HG03442 (cell line): ENCODE measurements around the gene WDR7.
"Not testable (repeated sequence)": the region's sequence is repeated elsewhere in the genome, so short reads cannot be mapped to it uniquely, and the experiment has no call there.

ENCODE experiments used
- ATAC-seq: cut with Tn5 transposase; IDR thresholded peaks from one replicate; pipeline ENCODE4 v1.9.1; 2021; ENCODE audit warnings: mild to moderate bottlenecking, moderate library complexity; ENCODE audit not compliant: unreplicated experiment

Gene WDR7

GRCh38 chr18:56652802-56653201 lies 1.6 kb downstream of the WDR7 start:
- ATAC-seq = no peak

- ATAC-seq = not testable (repeated sequence)
Measured at GRCh38 chr18:56654280-56654679, 3.1 kb downstream of the WDR7 start.

- ATAC-seq = no peak
Measured at GRCh38 chr18:56658261-56658660, 7.1 kb downstream of the WDR7 start.

DNA sequence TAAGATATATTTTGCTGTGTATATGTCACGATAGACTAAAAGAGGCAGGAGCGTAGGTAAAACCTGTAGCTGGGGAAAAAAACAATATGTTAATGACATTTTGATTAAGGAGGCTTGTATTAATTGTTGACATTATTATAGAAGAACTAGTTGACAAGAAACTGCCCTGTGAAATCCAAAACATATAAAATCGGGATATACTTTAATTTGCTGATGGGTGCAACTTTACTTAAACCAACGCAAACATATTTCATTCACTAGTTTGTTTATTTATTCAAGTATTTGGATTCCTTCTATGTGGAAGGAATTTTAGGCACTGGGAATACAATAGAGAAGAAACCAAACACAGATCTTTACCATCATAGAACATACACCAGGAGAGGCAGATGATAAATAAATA lies 8.0 kb downstream of the WDR7 start:
- no peak for ATAC-seq

- no peak for ATAC-seq
Measured at GRCh38 chr18:56660655-56661054, 9.5 kb downstream of the WDR7 start.

GRCh38 chr18:56661360-56662062 lies 10.4 kb downstream of the WDR7 start:
- no peak for ATAC-seq

GRCh38 chr18:56662063-56662408 lies 10.9 kb downstream of the WDR7 start:
- ATAC-seq = no peak

DNA sequence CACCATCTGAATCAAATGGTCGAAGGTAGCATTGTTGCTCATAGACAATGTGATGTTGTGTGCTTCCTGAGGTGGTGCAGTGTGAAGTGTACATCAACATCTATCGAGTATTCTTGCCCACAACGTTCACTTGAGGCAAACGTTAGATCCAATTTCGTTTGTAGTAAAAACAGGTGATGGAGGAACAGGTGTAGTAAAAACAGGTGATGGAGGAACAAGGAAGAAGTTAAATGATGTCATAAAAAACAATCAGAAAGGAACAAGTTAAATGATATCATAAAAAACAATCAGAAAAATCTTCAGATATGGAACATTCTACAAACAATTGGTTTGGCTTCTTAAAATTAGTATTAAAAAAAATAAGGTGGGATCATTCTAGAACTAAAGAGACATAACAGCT lies 11.3 kb downstream of the WDR7 start:
- no peak for ATAC-seq

GRCh38 chr18:56662902-56663301 lies 11.7 kb downstream of the WDR7 start:
- no peak for ATAC-seq

DNA sequence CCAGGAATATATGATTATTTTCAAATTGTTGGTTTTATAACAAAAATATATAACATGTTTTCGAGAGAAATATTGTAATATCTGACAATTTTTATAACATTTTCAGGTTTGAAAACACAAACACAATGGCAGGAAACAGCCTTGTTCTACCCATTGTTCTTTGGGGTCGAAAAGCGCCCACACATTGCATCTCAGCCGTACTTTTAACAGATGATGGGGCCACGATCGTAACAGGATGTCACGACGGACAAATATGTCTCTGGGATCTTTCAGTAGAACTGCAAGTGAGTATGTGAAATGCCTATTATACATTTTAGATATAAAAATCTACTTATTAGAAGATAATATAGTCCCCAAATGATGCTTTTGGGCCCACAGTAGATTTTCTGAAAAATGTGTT lies 21.2 kb downstream of the WDR7 start:
- no peak for ATAC-seq

GRCh38 chr18:56672981-56673380 lies 21.8 kb downstream of the WDR7 start:
- ATAC-seq = no peak

DNA sequence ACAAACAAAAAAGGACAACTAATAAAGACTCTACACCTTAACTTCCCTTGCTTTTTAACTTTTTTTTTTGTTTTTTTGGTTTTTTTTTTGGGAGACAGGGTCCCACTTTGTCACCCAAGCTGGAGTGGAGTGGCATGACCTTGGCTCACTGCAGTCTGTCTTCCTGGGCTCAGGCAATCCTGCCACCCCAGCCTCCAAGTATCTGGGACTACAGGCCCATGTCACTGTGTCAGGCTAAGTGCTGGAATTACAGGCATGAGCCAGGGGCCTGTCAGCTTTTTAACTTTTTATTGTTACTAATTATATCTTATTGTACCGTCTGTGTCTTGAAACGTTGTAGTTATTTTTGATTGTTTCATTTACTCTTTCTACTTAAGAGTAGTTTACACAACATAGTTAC lies 25.5 kb downstream of the WDR7 start:
- ATAC-seq = no peak

DNA sequence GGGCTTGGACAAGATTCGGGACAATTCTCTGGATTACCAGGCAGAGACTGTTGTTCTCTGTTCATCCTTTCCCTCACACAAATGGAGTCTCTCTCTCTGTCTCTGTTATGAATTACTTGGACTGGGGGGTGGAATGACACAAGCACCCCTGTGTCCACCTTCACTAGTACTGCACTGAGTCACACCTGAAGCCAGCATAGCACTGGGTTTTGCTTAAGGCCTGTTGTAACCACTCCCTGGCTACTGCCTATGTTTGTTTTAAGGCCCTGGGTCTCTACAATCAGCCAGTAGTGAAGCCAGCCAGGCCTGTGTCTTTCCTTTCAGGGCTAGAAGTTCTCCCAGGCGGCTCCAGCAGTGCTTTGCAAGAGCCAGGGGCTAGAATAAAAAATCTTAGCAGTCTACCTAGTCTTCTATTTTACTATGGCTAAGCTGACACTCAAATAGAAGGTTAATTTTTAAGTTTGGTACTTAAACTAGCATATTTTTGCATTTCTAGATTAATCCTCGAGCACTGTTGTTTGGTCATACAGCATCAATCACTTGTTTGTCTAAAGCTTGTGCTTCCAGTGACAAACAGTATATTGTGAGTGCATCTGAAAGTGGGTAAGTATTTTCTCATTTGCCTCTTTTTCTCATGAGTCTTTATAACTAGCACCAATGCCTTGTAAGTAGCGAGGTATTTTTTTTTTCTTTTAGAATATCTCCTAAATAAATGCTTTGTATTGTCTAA lies 27.8 kb downstream of the WDR7 start:
- no peak for ATAC-seq

DNA sequence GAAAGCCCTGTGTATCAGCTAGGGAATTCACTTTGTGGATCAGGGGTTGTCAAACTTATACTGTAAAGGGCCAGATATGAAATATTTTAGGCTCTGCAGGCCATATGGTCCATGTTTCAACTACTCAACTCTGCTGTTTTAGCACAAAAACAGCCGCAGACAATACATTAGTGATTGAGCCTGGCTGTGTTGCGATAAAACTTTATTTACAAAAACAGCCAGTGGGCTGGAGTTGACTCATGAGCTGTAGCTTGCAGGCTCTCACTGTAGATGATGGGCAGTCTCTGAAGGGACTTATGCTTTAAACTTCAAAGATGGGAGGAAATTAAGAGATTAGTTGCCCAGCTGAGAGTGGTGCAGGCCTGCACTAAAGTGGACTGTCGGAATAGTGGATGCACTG lies 33.1 kb downstream of the WDR7 start:
- no peak for ATAC-seq

DNA sequence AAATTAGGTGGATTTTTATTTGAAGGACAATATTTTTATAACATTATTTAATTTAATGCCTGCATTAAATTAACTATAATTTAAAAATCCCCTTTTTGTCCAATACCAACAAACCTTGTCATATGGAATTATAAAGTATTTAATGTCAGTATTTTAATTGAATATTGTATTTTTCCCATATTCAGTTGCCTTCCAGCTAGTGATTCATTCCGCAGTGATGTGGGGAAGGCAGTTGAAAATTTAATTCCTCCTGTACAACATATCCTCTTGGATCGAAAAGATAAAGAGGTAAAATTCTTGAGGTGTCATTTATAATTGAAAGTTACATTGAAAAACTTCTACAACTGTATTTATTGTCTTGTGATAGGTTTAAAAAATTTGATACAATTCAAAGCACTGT lies 40.4 kb downstream of the WDR7 start:
- ATAC-seq = no peak

GRCh38 chr18:56696966-56697365 lies 45.8 kb downstream of the WDR7 start:
- ATAC-seq = no peak

GRCh38 chr18:56702946-56703345 lies 51.8 kb downstream of the WDR7 start:
- ATAC-seq = no peak

DNA sequence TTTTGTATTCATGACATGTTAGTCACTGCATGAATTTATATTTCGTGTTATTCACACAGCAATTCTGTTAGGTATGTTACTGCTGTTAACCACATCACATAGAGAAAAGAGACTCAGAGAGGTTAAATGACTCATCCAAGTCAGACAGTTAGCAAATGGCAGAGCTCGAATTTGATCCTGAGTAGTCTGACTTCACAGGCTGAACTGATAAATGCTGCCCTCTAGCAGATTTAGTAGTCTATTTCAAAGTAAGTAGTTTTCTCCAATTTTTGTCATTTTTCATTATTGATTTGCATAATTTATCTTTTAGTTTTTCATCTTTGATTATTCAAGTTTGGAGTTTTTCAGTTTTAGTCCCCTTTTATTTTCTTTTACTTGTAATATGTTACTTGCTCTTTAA lies 58.3 kb downstream of the WDR7 start:
- peak; percentile 100 for ATAC-seq

GRCh38 chr18:56711708-56712445 lies 60.7 kb downstream of the WDR7 start:
- ATAC-seq = no peak

- no peak for ATAC-seq
Measured at GRCh38 chr18:56712761-56713160, 61.6 kb downstream of the WDR7 start.

- no peak for ATAC-seq
Measured at GRCh38 chr18:56715121-56715520, 64.0 kb downstream of the WDR7 start.

GRCh38 chr18:56716692-56717146 lies 65.6 kb downstream of the WDR7 start:
- ATAC-seq = peak; percentile 50
